Measurements from ENCODE around the gene LLPH. TPM values are rescaled to one million over a fixed set of nuclear protein-coding genes. Genes with fewer than 3 reads are reported as not detected.
A peak's percentile ranks its signal among the peaks of the same experiment; 100 is the strongest.

LLPH gene
- total RNA-seq, 8 experiments from 2014 or later, result 5.8 to 39.8 (median 12.9) TPM

DNA sequence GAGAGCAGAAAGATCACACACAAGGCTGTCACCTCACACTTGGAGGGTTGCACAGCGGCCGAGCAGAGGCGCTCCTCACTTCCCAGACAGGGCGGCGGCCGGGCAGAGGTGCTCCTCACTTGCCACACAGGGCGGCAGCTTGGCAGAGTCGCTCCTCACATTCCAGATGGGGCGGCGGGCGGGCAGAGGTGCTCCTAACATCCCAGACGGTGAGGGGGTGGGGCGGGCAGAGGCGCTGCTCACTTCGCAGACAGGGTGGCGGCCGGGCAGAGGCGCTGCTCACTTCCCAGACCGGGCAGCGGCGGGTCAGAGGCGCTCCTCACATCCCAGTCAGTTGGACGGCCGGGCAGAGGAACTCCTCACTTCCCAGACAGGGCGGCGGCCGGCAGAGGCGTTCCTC, 30.2 kb upstream of the LLPH start:
- no peak for ATAC-seq (replicated peaks in 6 of 8)
- WGBS, 10 experiments, result 100% methylated on average over 3 to 5 of the region's 28 CpGs; no CpG with 5 or more reads in 8 of the 10 experiments

DNA sequence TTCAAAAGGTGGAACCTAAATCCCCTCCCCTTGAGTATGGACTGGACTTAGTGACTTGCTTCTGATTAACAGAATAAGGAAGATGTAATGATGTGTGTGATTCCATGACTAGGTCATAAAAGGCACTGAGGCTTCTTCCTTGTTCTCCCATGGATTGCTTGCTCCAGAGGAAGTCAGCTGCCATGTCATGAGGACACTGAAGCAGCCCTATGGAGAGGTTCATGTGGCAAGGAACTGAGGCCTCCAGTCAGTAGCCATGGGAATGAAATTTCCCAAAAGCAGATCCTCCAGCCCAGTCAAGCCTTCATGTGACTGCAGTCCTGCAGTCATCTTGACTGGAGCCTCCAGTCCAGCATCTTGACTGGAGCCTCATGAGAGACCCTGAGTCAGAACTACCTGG, 28.6 kb upstream of the LLPH start:
- ATAC-seq (replicated peaks in 6 of 8), result no peak
- no peak overlapping the region for H3K4me3 ChIP-seq
- no peaks in the 10 kb centered on the region for H3K4me1 ChIP-seq (replicated peaks in 1 of 2)
- in situ Hi-C loops (cut with MboI; ENCODE audit: low pct_unique_long_range_greater_than_20kb in 2 of 9, low sequenced_read_pairs in 9 of 9, unreplicated experiment in 9 of 9), result no loop called here
- H3K27ac ChIP-seq, result no peak overlapping the region

More for the DNA sequence above, 30.2 kb upstream of the LLPH start:
- Histone ChIP-seq H3K4me3 (no peak overlapping the region), H3K4me1 (replicated peaks in 1 of 2) (no peaks in the 10 kb centered on the region), H3K27ac (no peak overlapping the region)
- in situ Hi-C loops (cut with MboI; ENCODE audit: low pct_unique_long_range_greater_than_20kb in 2 of 9, low sequenced_read_pairs in 9 of 9, unreplicated experiment in 9 of 9), result no loop called here

DNA sequence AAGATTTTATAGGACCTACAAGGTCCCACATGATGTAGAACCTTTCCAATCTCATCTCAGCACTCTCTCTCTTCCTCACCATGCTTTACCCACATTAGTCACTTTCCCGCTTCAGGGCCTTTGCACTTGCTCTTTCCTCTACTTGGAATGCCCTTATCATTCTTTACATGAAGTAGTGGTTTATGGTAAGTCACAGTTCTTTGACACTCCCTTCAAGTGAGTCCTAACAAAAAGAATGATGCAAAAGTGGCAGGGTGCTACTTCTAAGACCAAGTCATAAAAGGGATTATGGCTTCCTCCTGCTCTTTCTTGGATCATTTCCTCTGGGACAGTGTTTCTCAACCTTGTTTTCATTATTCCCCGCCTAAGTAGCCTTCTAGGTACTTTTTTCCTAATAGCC, 26.1 kb upstream of the LLPH start:
- in situ Hi-C loops (cut with MboI; ENCODE audit: low pct_unique_long_range_greater_than_20kb in 2 of 9, low sequenced_read_pairs in 9 of 9, unreplicated experiment in 9 of 9), result no loop called here
- peak in 1 of 8 experiments; percentile 32 for ATAC-seq (replicated peaks in 6 of 8)
- no peak overlapping the region for H3K27ac ChIP-seq
- WGBS, 10 experiments, result 90 to 100% (median 100%) methylated on average over 1 to 2 of the region's 2 CpGs; no CpG with 5 or more reads in 1 of the 10 experiments
- H3K4me1 ChIP-seq (replicated peaks in 1 of 2), result no peaks in the 10 kb centered on the region
- no peak overlapping the region for H3K4me3 ChIP-seq

DNA sequence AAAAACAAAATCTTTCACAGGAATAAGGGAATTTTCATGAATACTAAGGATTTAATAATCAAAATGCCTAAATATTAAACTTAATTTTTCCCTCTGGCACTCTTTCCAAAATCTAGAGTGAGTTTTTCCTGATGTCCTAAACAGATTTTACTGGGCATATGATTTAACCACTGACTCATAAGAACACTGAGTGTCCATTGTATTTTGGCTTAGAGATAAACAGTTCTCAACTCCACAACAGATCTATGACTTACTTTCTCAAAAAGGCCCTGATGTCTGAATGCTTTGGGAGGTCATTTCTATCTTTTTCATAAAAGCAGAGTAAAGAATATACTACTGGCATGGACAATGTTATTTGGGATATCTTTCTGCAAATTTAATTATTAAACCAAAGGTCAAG, 24.2 kb upstream of the LLPH start:
- no peak for ATAC-seq (replicated peaks in 6 of 8)
- no peak overlapping the region for H3K27ac ChIP-seq
- H3K4me3 ChIP-seq, result no peak overlapping the region
- in situ Hi-C loops (cut with MboI; ENCODE audit: low pct_unique_long_range_greater_than_20kb in 2 of 9, low sequenced_read_pairs in 9 of 9, unreplicated experiment in 9 of 9), result no loop called here
- no peaks in the 10 kb centered on the region for H3K4me1 ChIP-seq (replicated peaks in 1 of 2)

DNA sequence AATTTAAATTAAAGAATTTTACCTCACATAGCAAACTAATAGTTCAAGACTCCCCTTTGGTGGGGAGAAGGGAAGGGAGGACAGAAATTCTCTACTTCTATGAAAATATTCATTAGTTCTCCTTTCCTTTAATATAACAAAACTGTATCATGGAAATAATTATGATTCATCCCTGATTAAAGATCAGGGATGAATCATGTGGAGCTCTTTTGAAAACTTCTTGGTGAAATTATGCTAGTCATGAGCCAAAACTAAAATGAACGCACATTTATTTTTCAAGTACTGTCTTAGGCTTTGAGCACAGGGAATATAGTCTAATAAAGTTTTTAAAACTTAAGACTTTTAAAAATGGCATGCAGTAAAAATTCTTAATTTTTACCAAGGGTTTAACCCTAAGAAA, 22.2 kb upstream of the LLPH start:
- H3K4me1 ChIP-seq (replicated peaks in 1 of 2), result no peaks in the 10 kb centered on the region
- no peak overlapping the region for H3K27ac ChIP-seq
- 0 to 100% (median 100%) methylated on average over 1 of the region's 1 CpG; no CpG with 5 or more reads in 1 of the 10 experiments for WGBS, 10 experiments
- in situ Hi-C loops (cut with MboI; ENCODE audit: low pct_unique_long_range_greater_than_20kb in 2 of 9, low sequenced_read_pairs in 9 of 9, unreplicated experiment in 9 of 9), result no loop called here
- ATAC-seq (replicated peaks in 6 of 8), result no peak
- H3K4me3 ChIP-seq, result no peak overlapping the region

DNA sequence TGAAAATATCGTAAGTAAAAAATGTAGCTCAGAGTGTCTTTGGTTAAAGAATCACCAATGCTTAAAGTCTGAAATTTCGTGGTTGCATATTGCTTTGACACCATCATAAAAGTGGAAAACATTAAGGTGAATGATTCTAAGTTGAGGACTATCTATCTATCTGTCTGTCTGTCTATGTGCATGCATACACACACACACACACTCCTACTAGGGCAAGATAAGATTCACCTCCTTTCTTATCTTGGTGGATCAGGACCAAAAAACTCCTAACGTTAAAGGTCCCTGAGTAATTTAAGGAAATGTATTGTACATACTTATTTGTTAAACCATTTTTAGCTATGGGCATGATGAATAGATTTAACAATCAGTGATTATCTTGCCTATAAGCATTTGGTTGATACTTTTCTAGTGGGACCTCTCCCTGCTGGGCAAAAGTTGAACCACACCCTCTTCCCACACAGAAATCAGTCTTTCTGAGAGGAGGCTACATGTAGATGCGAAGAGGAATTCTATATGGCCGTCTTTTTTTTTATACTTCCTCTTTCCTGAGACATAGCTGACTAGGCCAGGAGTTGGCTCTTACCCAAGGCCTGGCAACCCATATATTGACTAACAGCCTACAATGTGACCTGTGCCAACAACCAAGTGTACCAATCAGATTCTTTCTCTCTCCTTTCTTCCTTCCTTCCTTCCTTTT, 19.3 kb upstream of the LLPH start:
- in situ Hi-C loops (cut with MboI; ENCODE audit: low pct_unique_long_range_greater_than_20kb in 2 of 9, low sequenced_read_pairs in 9 of 9, unreplicated experiment in 9 of 9), result loop anchor here in 2 of 9 experiments (25.0 kb wide), 1 partner anchor 262 kb away; no protein-coding TSS in a partner anchor
- H3K27ac ChIP-seq, result no peak overlapping the region
- H3K4me1 ChIP-seq (replicated peaks in 1 of 2), result no peaks in the 10 kb centered on the region
- no peak overlapping the region for H3K4me3 ChIP-seq
- peak in 3 of 8 experiments; percentile 56 to 89 (median 82) for ATAC-seq (replicated peaks in 6 of 8)
- WGBS, 10 experiments, result 45 to 96% (median 91%) methylated on average over 1 to 4 of the region's 5 CpGs

DNA sequence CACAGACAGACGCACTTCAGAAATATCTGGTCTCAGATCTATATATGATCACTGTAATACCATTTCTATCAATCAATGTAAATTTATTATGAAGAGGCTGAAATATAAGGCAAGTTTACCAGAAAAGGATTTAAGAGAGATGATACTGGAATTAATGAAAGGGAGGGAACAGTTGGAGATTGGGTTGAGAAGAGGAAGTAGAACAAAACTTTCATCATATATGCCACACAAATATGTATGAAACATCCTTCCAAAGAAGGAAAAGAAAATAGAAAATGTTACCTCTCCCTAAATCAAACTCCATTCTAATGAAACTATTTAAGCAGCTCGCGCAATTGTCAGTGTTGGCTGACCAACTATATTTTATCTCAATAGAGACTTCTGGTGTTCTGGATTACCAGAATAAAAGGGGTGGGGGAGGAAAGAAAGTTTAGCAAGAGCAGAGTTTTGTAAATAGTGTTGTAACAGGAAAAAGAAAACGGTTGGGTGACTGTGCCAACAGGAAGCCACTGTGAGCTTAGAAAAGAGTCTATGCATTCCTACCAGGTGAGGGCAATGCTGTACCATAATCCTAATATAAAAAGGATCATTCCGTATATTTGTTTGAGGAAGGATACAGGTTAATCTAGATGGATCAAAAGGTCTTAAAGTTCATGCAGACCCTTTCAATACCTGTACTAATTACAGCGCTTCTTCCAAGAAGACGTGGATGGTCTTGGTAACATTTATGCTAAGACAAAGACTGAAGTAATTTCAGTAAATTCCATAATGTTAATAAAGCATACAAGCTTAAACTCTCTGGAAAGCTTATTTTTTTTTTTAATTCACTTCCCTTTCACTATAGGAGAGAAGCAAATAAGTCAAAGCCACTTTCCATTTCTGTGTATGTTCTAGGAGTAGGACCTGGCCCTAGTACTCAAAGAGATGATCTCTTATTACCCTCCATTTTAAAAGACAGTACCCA, 14.5 kb upstream of the LLPH start:
- Histone ChIP-seq H3K4me3 (no peak overlapping the region), H3K27ac (no peak overlapping the region), H3K4me1 (replicated peaks in 1 of 2) (no peaks in the 10 kb centered on the region)
- 47 to 97% (median 81%) methylated on average over 2 to 7 of the region's 7 CpGs for whole genome bisulfite sequencing, 10 experiments
- peak in 3 of 8 experiments; percentile 46 to 56 (median 48) for ATAC-seq (replicated peaks in 6 of 8)
- in situ Hi-C loops (cut with MboI; ENCODE audit: low pct_unique_long_range_greater_than_20kb in 2 of 9, low sequenced_read_pairs in 9 of 9, unreplicated experiment in 9 of 9), result loop anchor here in 2 of 9 experiments (25.0 kb wide), 1 partner anchor 267 kb away; no protein-coding TSS in a partner anchor

DNA sequence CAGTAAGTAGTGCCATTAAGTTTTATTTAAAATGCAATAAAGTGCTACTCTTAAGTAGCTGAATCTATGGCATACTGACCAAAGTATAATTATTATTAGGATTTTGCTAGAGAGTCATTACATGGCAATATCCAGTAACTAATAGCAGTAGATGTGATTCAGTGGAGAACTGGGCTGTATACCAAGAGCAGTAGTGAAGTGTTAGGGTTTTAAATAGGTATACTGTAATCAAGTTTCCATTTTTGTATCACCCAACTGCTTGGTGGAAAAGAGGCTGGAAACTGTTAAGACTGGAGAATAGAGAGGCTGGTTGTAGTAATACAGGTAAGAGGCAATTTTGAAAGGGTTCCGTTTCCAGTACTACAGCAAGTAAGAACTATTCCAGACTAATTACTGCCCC, 13.3 kb upstream of the LLPH start:
- Histone ChIP-seq H3K4me3 (no peak overlapping the region), H3K4me1 (replicated peaks in 1 of 2) (no peaks in the 10 kb centered on the region), H3K27ac (no peak overlapping the region)
- ATAC-seq (replicated peaks in 6 of 8), result no peak
- in situ Hi-C loops (cut with MboI; ENCODE audit: low pct_unique_long_range_greater_than_20kb in 2 of 9, low sequenced_read_pairs in 9 of 9, unreplicated experiment in 9 of 9), result loop anchor here in 2 of 9 experiments (25.0 kb wide), 1 partner anchor 268 kb away; no protein-coding TSS in a partner anchor
- 86 to 100% (median 100%) methylated on average over 1 of the region's 1 CpG; no CpG with 5 or more reads in 4 of the 10 experiments for WGBS, 10 experiments

DNA sequence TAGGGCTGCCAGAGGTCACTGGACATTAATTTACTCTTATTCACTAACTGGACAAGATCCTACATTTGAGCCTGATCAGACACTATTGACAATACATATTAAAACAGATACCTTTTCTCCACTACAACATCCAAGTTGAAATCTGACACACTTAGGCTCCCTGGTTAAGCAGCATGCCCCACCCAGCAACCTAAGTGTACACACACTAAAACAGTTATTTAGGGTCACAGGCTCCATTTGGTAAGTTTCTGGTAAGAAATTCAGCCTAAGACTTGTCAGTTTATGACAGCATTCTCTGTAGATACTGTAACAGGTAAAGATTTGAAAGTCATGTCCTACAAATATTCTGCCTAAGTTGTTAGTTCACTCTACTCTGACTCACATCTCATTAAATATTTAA, 12.3 kb upstream of the LLPH start:
- H3K4me3 ChIP-seq, result no peak overlapping the region
- in situ Hi-C loops (cut with MboI; ENCODE audit: low pct_unique_long_range_greater_than_20kb in 2 of 9, low sequenced_read_pairs in 9 of 9, unreplicated experiment in 9 of 9), result loop anchor here in 2 of 9 experiments (25.0 kb wide), 1 partner anchor 269 kb away; no protein-coding TSS in a partner anchor
- ATAC-seq (replicated peaks in 6 of 8), result peak in 2 of 8 experiments; percentile 64 to 67
- H3K27ac ChIP-seq, result no peak overlapping the region
- no peaks in the 10 kb centered on the region for H3K4me1 ChIP-seq (replicated peaks in 1 of 2)

DNA sequence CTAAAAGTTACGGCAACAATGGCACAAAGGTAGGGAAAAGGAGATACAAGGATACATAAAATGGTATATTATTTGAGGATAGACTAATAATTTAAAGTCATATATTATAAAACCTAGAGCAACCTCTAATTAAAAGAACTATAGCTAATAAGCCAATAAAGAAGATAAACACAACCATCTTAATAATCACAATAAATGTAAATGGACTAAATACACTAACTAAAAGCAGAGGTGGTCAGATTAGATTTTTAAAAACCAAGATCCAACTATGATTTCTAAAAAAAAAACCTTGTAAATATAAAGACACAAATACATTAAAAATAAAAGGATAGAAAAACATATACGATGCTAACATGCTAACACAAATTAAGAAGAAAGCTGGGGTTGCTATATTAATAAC, 10.7 kb upstream of the LLPH start:
- Histone ChIP-seq H3K27ac (no peak overlapping the region), H3K4me1 (replicated peaks in 1 of 2) (no peaks in the 10 kb centered on the region), H3K4me3 (no peak overlapping the region)
- WGBS, 10 experiments, result 90 to 100% (median 98%) methylated on average over 2 of the region's 2 CpGs
- in situ Hi-C loops (cut with MboI; ENCODE audit: low pct_unique_long_range_greater_than_20kb in 2 of 9, low sequenced_read_pairs in 9 of 9, unreplicated experiment in 9 of 9), result loop anchor here in 2 of 9 experiments (25.0 kb wide), 1 partner anchor 271 kb away; no protein-coding TSS in a partner anchor
- ATAC-seq (replicated peaks in 6 of 8), result no peak

DNA sequence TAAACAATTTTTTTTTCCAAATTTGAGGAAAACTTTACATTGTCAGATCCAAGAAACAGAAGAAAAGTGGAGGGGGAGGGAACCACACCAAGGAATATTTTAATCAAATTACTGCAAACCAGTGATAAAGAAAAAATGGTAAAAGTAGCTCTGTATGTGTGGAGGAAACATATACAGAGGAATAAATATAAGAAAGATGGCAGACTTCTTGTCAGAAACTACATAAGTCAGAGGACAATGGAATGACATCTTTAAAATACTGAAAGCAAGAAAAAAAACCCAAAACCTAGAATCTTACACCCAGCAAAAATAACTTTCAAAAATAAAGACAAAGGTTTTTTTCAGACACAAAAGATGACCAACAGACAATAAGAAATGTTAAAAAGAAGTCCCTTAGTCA, 10.2 kb upstream of the LLPH start:
- no peak overlapping the region for H3K27ac ChIP-seq
- no peak overlapping the region for H3K4me3 ChIP-seq
- ATAC-seq (replicated peaks in 6 of 8), result no peak
- in situ Hi-C loops (cut with MboI; ENCODE audit: low pct_unique_long_range_greater_than_20kb in 2 of 9, low sequenced_read_pairs in 9 of 9, unreplicated experiment in 9 of 9), result loop anchor here in 2 of 9 experiments (25.0 kb wide), 1 partner anchor 272 kb away; no protein-coding TSS in a partner anchor
- no peaks in the 10 kb centered on the region for H3K4me1 ChIP-seq (replicated peaks in 1 of 2)

DNA sequence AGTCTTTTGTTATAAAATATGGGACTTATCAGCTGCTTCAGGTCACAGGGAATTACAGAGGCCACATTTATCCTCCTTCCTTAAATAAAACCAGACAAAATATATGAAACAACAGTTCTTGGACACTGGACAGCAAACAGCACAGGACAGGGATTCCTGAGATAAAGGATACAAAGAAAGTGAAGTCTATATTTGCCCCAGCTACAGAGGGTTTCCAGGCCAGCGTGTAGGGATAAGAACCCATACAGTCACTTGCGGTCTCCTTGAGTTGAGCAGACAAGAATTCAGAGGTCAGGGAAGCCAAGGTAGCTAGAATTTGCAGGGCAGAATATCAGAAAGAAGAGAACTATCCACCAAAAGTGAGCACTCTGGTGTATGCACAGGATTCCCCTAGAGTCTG, 8.8 kb upstream of the LLPH start:
- ATAC-seq (replicated peaks in 6 of 8), result no peak
- in situ Hi-C loops (cut with MboI; ENCODE audit: low pct_unique_long_range_greater_than_20kb in 2 of 9, low sequenced_read_pairs in 9 of 9, unreplicated experiment in 9 of 9), result loop anchor here in 2 of 9 experiments (25.0 kb wide), 1 partner anchor 273 kb away; no protein-coding TSS in a partner anchor

DNA sequence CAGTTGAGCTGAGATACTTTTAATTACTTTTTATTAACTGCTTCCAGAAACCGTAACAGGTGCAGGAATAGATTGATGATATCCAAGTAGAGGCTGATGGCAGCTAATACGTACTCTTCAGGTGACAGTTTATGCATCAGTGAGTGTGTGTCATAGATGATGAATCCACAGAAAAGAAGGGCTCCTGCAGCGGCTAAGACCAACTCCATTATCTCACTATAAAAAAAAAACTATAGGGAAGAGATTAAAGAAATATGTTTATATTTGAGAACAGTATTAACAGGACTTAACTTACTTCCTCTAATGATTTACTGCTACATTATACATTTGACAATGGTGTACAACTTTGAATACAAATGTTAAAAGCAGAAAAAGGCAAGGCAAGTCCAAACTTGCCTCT, 7.4 kb upstream of the LLPH start:
- WGBS, 10 experiments, result 89 to 100% (median 94%) methylated on average over 2 to 3 of the region's 3 CpGs

More for the DNA sequence above, 8.8 kb upstream of the LLPH start:
- WGBS, 10 experiments, result 80 to 100% (median 100%) methylated on average over 1 to 2 of the region's 2 CpGs; no CpG with 5 or more reads in 2 of the 10 experiments
- no peak overlapping the region for H3K4me3 ChIP-seq
- no peaks in the 10 kb centered on the region for H3K4me1 ChIP-seq (replicated peaks in 1 of 2)
- H3K27ac ChIP-seq, result no peak overlapping the region

More for the DNA sequence above, 7.4 kb upstream of the LLPH start:
- in situ Hi-C loops (cut with MboI; ENCODE audit: low pct_unique_long_range_greater_than_20kb in 2 of 9, low sequenced_read_pairs in 9 of 9, unreplicated experiment in 9 of 9), result loop anchor here in 2 of 9 experiments (25.0 kb wide), 1 partner anchor 274 kb away; no protein-coding TSS in a partner anchor
- H3K4me1 ChIP-seq (replicated peaks in 1 of 2), result no peaks in the 10 kb centered on the region
- ATAC-seq (replicated peaks in 6 of 8), result no peak
- no peak overlapping the region for H3K4me3 ChIP-seq
- H3K27ac ChIP-seq, result no peak overlapping the region

Data from motor neuron (in vitro differentiated cells).